Measurements from ENCODE around the gene ZNF444. TPM values are rescaled to one million over a fixed set of nuclear protein-coding genes. Genes with fewer than 3 reads are reported as not detected.

ZNF444 gene
- total and polyA plus RNA-seq, 2 donors from 2014 or later: 28.4 to 39.6 TPM

GRCh38 chr19:56099638-56100539 is 41.2 kb upstream of the ZNF444 start:
- Histone ChIP-seq H3K4me3 (ENCODE audit: low read length in 3 of 3) (no peak overlapping the region), H3K9ac (ENCODE audit: low read length in 3 of 3) (no peak overlapping the region), H3K4me1 (ENCODE audit: control insufficient read depth in 2 of 3, insufficient read depth in 2 of 3, low read depth in 1 of 3, low read length in 3 of 3) (peaks cover 0 to 2% (median 0%) of the 10 kb centered on the region in 3 donors), H3K36me3 (ENCODE audit: control insufficient read depth in 2 of 3, insufficient read depth in 3 of 3, low read length in 3 of 3) (peaks cover 0 to 11% (median 2%) of the 10 kb centered on the region in 3 donors), H3K27ac (ENCODE audit: low read depth in 2 of 2, low read length in 2 of 2) (no peak overlapping the region), H3K9me3 (ENCODE audit: control insufficient read depth in 2 of 3, insufficient read depth in 1 of 3, low read length in 3 of 3) (no peaks in the 10 kb centered on the region), H3K27me3 (ENCODE audit: control insufficient read depth, insufficient read depth, low read length) (no peaks in the 10 kb centered on the region)
- no peak for TF ChIP-seq CTCF (IDR thresholded peaks at IDR 0.05; ENCODE audit: borderline replicate concordance, extremely low read depth, insufficient read depth)
- DNase-seq (no peak), FAIRE-seq (no peak)
- intact Hi-C loops (cut with DNase I): loop anchor here (10.0 kb wide), 2 partner anchors 55 to 235 kb away; no protein-coding TSS in a partner anchor

- Histone ChIP-seq H3K36me3 (ENCODE audit: control insufficient read depth in 2 of 3, insufficient read depth in 3 of 3, low read length in 3 of 3) (peaks cover 0 to 8% (median 2%) of the 10 kb centered on the region in 3 donors), H3K9ac (ENCODE audit: low read length in 3 of 3) (no peak overlapping the region), H3K9me3 (ENCODE audit: control insufficient read depth in 2 of 3, insufficient read depth in 1 of 3, low read length in 3 of 3) (no peaks in the 10 kb centered on the region), H3K27me3 (ENCODE audit: control insufficient read depth, insufficient read depth, low read length) (no peaks in the 10 kb centered on the region), H3K4me3 (ENCODE audit: low read length in 3 of 3) (no peak overlapping the region), H3K27ac (ENCODE audit: low read depth in 2 of 2, low read length in 2 of 2) (no peak overlapping the region), H3K4me1 (ENCODE audit: control insufficient read depth in 2 of 3, insufficient read depth in 2 of 3, low read depth in 1 of 3, low read length in 3 of 3) (peaks cover 0 to 4% (median 0%) of the 10 kb centered on the region in 3 donors)
- no peak for TF ChIP-seq CTCF (IDR thresholded peaks at IDR 0.05; ENCODE audit: borderline replicate concordance, extremely low read depth, insufficient read depth)
- FAIRE-seq (no peak), DNase-seq (no peak)
- intact Hi-C loops (cut with DNase I): loop anchor here (10.0 kb wide), 1 partner anchor 54 kb away; no protein-coding TSS in a partner anchor
These were observed 40.0 kb upstream of the ZNF444 start for GRCh38 chr19:56101095-56101494.

GRCh38 chr19:56101746-56102535 is 39.1 kb upstream of the ZNF444 start:
- TF ChIP-seq CTCF (IDR thresholded peaks at IDR 0.05; ENCODE audit: borderline replicate concordance, extremely low read depth, insufficient read depth): no peak
- H3K9ac ChIP-seq (ENCODE audit: low read length in 3 of 3): no peak overlapping the region
- no peak overlapping the region for H3K27ac ChIP-seq (ENCODE audit: low read depth in 2 of 2, low read length in 2 of 2)
- no peak for DNase-seq
- H3K27me3 ChIP-seq (ENCODE audit: control insufficient read depth, insufficient read depth, low read length): no peaks in the 10 kb centered on the region
- peaks cover 0 to 5% (median 0%) of the 10 kb centered on the region in 3 donors for H3K4me1 ChIP-seq (ENCODE audit: control insufficient read depth in 2 of 3, insufficient read depth in 2 of 3, low read depth in 1 of 3, low read length in 3 of 3)
- no peak for FAIRE-seq
- peaks cover 0 to 8% (median 4%) of the 10 kb centered on the region in 3 donors for H3K36me3 ChIP-seq (ENCODE audit: control insufficient read depth in 2 of 3, insufficient read depth in 3 of 3, low read length in 3 of 3)
- intact Hi-C loops (cut with DNase I): loop anchor here (10.0 kb wide), 1 partner anchor 53 kb away; no protein-coding TSS in a partner anchor
- no peaks in the 10 kb centered on the region for H3K9me3 ChIP-seq (ENCODE audit: control insufficient read depth in 2 of 3, insufficient read depth in 1 of 3, low read length in 3 of 3)
- no peak overlapping the region for H3K4me3 ChIP-seq (ENCODE audit: low read length in 3 of 3)
